Stimulated activated CD8-positive, alpha-beta memory T cell treated with anti-CD3 and anti-CD28 coated beads, Interleukin-12 subunit alpha, Interleukin-12 subunit beta, amount 100 ng/mL, for 24 hours (primary cell): Measurements from ENCODE around the gene ZNF777.
"Not testable (repeated sequence)": the region's sequence is repeated elsewhere in the genome, so short reads cannot be mapped to it uniquely, and the experiment has no call there.

Experiments used
- DNase-seq: peaks from one replicate; pipeline ENCODE4 v3.0.0-alpha.2; 2020; ENCODE audit errors: extremely low read depth

Gene ZNF777

DNA sequence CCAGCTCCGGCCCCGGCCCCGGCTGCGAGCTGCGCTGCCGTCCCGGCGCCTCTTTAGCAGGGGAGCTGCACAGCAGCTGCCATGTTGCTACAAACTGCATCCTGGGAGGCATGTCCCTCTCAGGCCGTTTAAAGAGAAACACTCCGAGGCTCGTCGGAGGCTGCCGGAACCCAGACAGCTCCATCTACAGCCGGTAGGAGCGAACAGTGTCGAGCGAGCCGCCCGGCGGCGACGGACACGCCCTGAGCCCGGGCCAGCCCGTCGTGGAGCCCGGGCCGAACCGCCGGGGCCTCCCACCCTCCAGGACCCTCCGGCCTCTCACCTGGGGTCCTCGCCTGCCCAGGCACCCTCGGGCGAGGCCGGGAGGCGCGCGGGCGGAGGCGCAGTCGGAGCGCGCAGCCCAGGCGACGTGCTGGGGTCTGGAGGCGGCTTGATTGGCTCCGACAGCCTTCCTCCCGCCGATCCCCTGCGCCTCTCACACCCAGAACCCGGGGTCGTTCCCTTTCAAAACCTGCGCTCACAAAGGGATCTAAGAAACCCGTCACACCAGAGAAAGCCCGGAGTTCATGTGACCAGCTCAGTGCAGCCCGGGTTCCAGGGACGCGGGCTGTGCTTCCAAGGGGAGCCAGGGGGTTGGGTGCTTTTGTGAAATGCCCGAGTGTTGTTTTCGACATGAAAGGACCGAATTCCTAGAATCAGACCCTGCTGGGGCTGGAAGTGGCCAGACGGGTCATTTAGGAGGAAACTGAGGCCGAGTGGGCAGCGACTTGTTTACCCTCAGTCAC lies at the start of gene ZNF777:
Gene ZNF777, minus strand, starts transcription at position 570 of the 785 bp plus-strand sequence. CDS start 5,040 bp downstream, outside the sequence.
- peak; percentile 42 for DNase-seq

DNA sequence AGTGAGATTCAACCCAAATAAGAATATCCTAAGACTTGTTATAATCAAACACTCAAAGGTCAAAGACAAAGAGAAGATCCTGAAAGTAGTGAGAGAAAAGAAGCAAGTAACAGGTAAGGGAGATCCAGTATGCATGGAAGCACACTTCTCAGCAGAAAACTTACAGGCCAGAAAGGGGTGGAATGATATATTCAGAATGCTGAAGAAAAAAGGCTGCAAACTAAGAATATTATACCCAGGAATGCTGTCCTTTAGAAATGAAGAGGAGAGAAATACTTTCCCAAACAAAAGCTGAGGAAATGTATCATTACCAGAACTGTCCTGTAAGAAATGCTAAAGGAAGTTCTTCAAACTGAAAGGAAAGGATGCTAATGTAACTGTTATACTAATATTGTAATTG lies 49.4 kb upstream of the ZNF777 start:
- no peak for DNase-seq

DNA sequence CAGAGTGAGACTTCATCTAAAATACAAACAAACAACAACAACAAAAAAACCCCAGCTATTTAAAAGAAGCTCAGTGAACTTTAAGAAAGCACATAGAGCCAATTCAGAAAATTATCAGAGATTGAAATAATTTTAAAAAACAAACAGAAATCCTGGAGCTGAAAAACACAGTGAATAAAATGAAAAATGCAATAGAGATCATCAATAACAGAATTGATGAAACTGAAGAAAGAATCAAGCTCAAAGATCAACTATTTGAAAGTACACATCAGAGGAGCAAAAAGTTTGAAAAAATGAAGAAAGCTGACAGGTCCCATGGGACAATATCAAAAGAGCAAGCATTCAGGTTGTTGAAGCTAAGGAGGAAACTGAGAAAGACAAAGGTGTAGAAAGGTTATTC lies 48.9 kb upstream of the ZNF777 start:
- DNase-seq = no peak

DNA sequence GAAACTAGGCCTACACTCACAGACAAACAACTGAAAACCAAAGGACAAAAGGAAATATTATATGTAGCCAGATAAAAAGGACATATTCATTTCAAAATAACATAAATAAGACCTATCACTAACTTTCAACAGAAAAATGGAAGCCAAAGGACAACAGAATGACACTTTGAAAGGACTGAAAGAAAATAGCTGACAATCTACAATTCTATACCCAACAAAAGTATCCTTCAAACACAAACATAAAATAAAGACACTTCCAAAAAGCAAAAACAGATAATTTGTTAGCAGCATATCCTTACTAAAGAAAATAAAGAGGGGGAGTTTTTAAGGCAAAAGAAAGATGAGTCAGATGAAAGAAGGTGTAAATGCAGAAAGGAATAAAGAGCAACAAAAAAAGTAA lies 44.7 kb upstream of the ZNF777 start:
- DNase-seq = no peak

DNA sequence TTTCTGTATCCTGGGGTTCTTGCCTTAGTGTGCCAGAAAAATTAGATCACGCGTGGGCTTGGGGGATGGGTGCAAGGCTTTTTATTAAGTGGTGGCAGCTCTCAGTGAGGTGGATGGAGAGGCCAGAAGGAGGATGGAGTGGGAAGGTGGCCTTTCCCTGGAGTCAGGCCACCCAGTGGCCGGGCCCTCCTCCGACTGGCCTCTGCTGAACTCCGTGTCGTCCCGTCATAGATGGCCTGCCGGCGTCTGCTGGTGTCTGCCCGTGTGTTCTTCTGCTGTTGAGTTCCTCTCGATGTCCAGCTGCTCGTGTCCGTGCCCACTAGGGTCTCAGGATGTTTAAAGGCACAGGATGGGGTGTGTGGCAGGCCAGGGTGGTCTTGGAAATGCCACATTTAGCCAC lies 40.8 kb upstream of the ZNF777 start:
- no peak for DNase-seq

DNA sequence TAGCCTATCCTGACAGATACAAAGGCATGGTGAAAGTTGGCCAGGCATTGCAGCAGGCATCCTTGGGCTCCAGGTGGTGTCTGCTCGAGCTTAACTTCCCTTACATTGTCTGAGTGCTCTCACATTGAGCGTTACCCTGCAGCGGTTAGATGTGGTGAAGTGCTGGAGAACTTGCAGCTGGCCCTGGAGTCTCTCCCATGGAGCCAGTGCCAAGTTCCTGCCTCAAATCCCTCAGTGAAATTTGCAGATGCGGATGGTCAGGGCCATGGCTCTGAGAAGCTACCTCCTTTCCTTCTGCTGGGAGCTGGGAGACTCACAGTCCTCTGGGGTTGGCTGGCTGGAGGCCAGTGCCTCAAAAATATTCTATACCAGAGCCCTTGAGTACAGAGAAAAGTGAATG lies 40.0 kb upstream of the ZNF777 start:
- no peak for DNase-seq

DNA sequence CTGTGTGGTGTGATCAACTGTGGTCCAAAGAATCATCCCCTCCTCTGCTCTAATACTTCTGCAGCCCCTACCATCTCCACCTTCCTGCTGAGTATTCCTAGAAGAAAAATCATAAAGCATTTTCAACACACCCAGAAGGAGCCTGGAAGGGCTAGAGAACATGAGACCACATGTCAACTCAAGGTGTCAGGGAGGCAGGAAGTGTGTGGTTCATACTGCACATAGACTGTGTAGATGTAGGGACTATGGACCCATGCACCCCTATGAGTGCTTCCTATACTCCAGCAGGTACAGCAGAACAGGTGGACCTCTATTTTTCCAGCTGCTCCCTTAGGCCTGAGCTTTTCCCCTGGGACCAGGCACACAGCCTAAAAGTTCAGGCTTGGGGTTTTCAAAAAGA lies 39.3 kb upstream of the ZNF777 start:
- no peak for DNase-seq

DNA sequence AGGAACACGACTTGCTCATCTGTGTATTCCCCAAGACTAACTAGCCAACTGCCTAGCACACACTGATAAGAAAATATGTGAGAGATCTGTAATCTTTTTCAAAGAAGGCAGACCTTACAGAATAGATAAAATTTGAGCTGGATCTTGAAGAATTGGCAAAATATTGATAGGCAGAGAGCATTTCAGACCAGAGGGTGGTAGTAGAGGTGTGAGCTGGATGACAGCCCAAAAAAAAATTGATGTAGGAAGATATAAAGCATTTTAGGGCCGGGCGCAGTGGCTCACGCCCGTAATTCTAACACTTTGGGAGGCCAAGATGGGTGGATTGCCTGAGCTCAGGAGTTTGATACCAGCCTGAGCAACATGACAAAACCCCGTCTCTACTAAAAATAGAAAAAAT lies 37.9 kb upstream of the ZNF777 start:
- no peak for DNase-seq

DNA sequence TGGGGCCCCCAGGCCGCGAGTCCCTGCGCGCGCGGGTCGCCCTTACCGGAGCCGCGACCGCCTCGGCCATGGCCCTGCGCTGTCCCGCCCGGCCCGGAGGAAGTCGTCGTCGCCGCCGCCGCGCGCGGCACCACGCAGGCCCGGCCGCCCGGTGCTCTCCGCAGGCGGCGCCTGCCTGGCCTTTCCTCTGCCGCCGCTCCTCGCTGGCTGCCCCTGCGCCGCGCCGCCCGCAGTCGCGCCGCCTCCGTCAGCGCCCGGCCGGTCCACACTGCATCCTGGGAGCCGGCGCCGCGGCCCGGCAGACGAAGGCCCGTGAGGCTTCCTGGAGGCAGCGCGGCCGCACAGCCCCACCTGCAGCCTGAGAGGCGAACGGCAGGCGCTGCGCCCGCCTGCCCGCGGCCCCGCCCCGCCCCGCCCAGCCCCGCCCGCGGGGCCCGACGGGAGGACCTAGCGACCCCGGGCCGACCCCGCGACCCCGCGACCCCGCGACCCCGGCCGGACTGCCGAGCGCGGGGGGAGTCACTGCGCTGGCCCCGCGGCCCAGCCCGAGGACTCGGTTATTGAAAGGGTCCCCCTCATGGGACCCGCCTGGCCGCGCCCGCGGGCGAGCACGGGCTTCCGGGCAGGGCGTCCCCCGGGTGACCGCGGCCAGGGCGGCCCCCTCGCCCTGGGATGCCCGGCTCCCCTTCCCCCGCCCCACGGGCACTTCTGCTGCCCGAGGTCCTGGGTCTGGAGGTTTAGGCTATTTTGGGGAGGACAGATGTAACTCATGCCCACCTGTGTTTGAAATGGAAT lies 36.8 kb upstream of the ZNF777 start, which contains the start of gene ZNF746:
Gene ZNF746, minus strand, starts transcription at position 343 of the 795 bp plus-strand sequence. Its CDS starts 273 bp downstream, at position 70.
- peak; percentile 57 for DNase-seq

DNA sequence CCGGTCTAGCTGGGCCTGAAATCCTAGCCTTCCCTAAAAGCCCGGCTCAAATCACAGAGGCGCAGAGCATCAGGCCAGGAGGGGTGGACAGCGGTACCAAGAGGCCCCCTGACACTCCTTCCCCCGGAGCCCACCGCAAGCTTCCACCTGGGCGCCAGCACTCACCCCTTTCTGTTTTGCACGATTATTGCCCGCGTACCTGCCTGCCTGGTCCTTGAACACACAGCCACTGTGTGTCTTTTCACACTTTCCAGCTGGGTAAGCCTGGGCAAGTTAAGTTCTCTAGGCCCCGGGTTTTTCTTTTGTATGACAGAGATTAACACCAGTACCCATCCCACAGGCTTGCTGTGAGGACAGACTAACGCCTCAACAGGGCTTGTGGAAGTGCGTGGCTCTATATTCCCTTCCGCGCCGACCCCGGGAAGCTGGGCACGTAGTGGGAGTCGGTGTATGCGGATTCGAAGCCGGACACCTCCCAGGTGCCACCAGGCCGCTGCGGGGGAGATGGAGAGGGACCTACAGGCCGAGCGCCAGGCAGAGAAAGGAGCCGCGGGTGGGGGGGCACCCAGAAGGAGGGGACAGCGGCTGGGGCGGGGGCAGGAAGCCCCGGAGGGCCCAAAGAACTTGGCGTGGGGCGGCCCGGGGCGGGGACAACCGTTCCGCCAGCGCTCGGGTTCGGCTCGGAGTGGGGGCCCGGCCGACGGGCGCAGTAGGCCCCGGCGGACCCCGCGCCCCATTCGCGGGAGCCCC lies 36.0 kb upstream of the ZNF777 start:
- DNase-seq = peak; percentile 25

DNA sequence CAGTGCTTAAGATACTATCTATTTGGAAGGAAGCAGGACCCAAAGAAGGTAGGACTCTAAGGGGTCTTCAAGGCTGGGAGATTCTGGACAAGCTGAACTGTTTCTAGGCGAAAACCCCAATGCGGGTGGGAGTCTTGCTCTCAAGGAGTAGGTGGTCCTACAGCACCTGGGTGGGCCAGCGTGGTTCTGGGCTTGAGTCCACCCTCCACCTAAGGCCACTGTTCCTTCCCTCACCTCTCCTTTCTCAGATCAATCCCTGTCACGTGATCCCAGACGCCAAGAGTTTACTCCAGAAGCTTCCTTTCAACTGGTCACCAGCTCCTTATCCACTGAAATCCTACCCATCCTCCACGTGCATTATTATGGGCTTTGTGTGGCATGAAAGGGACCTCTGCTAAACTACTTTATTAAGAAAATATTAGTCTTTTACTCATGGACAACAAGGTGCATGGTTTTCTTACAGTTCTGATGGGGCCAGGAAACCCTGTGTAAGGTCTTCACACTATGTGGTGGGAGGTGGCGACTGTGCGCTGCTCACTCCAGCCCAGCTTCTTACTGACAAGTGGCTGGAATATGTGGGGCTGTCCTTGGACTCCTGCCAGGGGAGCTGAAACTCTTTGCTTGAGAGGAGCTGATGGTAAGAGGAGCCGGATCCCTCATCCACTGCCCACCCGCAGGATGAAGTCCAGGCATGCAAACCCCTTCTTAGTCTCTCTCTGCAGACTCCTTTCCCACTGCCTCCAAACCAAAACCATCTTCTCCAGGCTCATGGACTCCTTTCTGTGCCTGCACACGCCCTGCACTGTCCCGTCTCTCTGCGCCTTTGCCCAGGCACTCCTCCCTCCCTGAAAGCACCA lies 35.2 kb upstream of the ZNF777 start:
- no peak for DNase-seq

DNA sequence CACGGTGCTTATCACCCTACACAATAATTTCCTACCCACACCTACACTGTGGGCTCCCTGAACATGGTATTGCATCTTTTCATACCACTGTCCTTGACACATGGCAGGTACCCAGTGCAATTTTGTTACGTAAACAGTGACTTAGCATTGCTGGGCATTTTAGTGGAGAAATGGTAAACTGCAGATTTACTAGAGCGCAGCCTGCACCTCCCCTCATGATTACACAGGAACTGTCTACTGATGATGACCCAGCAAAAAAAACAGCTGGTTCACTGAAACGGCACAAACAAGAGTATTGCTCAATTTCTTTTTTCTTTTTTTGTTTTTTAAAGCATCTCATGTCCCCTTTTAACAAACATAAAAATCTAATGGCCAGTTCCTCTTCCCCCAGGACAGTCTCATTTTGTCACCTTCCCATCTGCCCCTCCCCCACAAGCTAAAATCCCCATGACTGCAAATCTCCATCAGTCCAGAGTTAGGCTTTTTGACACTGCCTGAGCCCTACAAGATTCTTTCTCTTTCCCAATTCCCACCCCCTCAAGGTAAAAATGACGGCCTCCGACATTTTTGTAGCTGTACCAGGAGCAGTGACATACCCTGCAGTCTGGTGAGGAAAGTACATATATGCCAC lies 34.0 kb upstream of the ZNF777 start:
- no peak for DNase-seq

DNA sequence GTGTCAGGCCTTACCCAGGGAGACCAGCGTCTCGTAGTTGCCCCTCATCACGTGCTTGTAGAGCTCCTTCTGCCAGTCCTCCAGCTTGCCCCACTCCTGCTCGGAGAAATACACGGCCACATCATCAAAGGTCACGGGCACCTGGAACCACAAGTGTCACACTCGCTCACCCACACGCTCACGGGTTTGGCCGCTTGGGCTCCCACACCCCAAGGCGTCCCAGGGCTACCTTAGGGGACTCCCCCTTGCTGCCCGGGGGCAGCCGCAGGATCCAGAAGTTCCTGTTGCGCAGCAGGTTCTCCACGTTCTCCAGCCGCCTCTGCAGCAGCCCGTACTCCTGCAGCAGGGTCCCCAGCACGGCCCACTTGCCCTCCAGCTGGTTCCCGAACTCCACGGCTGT lies 33.1 kb upstream of the ZNF777 start:
- not testable (repeated sequence) for DNase-seq

DNA sequence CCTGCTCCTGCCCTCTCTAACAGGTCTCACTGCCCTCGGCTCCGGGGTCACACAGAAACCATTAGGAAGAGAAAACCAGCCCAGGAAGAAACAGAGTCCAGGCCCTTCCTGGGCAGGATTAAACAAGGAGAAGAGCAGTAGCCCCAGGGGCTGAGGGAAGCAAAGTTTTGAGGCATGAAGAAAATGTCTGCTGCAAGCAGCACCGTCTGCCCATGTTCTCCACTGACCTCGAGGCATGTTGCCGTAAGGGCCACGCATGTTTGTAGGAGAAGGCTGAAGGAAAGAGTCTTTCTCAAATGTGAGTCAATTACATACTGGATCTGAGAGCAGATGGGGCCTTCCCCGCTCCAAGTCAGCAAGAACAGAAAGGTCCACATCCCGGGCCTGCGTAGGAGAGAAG lies 32.5 kb upstream of the ZNF777 start:
- no peak for DNase-seq

DNA sequence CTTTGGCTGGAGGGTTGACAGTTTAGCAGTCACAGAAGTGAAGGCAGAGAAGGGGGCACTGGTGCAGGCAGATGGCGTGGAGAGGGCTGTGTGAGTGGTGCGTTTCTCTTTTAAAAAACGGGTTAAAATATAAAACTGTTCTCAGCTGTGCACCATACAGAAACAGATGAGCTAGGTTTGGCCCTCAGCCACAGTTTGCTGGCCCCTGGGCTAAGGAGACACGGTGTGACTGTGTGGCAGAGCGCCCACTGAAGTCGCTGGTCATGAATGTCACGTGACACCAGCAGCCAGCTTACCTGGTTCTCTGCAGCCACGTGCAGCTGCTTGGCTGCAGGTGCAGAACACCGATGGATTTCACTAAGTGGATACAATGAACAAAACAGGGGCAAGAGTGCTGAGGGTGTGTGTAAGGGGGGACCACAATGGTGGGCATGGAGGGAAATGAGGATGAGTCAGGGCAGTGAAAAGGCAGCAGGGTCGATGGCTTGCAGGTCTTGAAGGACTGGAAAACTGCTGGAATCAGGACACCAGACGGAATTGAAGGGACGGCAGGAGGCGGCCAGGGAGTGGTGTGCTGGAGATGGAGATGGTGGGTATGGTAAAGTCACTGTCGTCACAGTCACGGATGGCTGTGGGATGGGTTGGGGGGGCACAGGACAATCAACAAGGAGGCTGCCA lies 29.4 kb upstream of the ZNF777 start:
- no peak for DNase-seq

DNA sequence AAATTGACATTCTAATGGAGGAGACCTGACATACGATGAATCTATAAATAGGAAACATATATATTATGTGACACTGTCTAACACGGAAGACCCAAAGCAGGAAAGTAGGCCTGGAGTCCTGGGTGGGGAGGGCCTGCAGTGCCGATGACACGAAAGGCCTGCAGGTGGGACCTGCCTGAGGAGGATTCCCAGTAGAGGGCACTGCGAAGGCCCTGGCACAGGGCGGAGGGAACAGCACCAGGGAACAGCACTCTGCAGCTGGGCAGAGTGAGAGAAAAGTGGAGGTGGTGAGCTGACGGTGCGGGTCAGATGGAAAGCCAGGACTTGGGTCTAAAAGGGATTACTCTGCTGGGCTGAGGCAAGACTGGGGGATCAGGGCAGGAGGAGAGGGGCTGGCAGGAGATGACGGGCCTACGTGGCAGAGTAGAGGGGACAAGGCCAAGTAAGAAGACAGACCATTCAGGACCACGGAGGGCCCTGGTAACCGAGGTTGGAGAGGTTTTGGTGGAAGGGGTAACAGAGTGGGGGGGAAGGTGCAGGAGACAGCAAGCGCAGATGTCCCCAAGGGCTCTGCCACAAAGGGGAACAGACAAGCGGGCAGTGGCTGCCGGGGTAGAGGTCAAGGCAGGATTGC lies 28.6 kb upstream of the ZNF777 start:
- DNase-seq = no peak

DNA sequence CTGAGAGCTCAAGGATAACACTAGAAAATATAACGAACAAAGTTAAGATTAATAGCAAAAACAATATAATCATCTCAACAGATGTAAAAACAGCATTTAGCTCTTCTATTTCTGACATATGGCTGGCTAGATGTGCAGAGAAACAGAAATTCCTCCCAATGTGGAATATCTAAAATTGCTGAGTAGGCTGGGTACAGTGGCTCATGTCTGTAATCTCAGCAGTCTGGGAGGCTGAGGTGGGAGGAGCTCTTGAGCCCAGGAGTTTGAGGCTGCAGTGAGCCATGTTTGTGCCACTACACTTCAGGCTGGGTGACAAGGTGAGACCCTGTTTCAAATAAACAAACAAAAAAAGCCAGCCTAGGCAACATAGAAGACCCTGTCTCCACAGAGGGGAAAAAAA lies 18.7 kb upstream of the ZNF777 start:
- DNase-seq = no peak

DNA sequence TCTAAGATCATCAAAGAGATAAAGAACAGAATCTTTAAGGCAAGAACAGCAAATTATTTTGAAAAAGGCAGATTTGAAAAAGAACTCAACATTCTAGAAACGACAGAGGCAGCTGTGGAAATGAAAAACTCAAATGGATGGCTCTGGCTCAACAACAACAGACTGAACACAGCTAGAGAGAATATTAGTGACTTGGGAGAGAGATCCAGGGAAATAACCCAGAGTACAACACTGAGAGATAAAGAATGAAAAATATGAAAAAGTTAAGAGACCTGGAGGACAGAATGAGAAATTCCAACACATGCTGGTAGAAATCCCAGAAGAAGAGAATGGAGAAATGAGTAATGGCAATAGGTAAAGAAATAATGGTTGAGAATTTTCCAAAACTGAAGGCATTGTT lies 17.9 kb upstream of the ZNF777 start:
- no peak for DNase-seq

DNA sequence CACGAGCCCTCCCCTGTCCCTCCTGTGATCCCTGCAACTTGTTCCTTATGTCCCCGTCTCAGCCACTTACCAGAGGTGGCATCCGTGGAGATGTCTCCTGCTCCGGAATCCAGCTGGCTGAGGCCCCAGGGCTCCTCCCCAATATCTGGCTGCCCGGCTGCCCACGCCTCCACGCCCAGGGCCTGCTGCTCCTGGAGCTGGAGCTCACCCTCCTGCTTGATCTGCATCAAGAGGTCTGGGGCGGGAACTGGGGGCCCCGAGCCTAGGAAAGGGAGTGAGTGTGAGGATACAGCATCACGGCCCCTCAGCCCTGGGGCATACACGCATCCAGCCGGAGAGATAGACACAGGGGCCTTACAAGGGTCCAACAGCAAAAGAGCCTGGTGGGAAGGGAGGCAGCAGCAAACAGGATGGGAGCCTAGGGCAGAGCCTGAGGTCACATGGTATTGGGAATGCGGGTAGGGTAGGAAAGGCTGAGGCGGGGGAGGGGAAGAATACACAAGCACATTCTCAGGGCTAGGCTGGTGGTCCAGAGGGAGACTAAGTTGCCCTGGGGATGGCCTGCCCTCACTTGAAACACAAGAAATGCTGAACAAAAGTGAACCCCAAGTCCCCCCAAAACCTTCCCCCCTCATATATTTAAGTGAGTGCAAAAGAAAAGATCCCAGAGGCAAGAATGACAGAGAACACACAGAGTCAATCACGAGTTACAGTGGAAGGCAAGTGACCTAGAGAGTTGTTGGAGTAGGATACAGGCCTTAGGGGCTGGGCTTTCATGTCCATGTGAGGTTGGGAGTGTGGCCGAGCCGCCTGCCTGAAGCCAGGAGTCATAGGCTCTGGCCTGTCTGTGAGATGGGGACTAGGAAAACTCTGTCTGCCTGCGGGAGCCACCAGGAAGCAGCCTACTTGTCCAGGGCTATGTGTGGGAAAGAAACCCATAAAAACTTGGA lies 16.9 kb upstream of the ZNF777 start:
- DNase-seq = no peak
